HL-60 (cell line): ENCODE measurements around the gene AMFR.

Source experiments
- POLR2AphosphoS5 ChIP-seq: IDR thresholded peaks from 2 replicates; pipeline ENCODE4 v1.6.1; 2012; ENCODE audit warnings: low read depth
- TF ChIP-seq, protein P1 (sequence below): IDR thresholded peaks from one replicate; pipeline ENCODE4 v1.5.1; 2011; ENCODE audit warnings: low read length, control low read depth, inconsistent platforms; ENCODE audit not compliant: insufficient read depth

DNA sequence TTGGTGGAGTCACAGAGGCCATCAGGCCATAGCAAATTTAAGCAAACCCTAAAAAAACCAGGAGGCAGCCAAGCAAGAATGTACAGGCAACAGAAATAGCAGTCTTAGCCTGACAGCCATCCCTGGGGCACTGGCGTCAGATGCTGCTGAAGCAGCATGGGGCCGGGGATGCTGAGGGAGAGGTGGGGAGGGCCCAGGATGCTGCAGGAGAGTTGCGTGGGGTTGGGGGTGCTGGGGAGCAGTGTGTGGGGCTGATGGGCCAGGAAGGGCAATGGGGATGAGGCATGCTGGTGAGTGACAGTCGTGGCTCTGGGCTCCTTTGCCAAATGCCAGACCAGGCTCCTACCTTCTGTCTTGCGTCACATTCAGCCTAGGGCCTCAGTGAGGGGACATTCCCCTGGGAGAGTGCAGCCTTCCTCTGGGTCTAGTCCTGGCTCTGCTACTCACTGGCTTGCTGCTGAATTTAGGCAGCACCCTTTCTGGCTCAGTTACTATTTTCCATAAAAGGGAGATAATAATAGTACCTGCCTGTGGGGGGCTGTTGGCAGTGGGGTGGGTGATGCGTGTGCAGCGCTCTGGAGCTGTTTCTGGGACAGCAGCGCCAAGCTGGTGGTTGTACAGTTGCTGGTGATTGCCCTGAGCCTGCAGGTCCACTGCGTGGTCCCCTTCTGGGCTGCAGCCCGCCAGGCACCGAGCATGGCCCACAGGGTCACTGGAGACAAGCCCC lies 88.1 kb downstream of the AMFR start:
- TF ChIP-seq, protein P1, sequence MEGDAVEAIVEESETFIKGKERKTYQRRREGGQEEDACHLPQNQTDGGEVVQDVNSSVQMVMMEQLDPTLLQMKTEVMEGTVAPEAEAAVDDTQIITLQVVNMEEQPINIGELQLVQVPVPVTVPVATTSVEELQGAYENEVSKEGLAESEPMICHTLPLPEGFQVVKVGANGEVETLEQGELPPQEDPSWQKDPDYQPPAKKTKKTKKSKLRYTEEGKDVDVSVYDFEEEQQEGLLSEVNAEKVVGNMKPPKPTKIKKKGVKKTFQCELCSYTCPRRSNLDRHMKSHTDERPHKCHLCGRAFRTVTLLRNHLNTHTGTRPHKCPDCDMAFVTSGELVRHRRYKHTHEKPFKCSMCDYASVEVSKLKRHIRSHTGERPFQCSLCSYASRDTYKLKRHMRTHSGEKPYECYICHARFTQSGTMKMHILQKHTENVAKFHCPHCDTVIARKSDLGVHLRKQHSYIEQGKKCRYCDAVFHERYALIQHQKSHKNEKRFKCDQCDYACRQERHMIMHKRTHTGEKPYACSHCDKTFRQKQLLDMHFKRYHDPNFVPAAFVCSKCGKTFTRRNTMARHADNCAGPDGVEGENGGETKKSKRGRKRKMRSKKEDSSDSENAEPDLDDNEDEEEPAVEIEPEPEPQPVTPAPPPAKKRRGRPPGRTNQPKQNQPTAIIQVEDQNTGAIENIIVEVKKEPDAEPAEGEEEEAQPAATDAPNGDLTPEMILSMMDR = no peak
- TF ChIP-seq POLR2AphosphoS5 = no peak
